ENCODE results near the gene CENPI. TPM values are rescaled to one million over a fixed set of nuclear protein-coding genes. Genes with fewer than 3 reads are reported as not detected.

CENPI gene
- polyA plus RNA-seq, result 2.4 to 10.5 TPM (median 5.7 TPM) in 3 replicates
- polyA plus RNA-seq (2011; ENCODE audit: low read depth), result 0.11 TPM
- polyA plus RNA-seq (2011; cell fraction: cytosol; rRNA removed), result 1.8 and 3.2 TPM in 2 replicates
- 3.4 and 3.7 TPM in 2 replicates for polyA plus RNA-seq (2011; cell fraction: nucleus; rRNA removed)
- 0.23 and 8.0 TPM in 2 replicates for polyA plus RNA-seq (2012; ENCODE audit: low replicate concordance)
- polyA minus RNA-seq, result 3.9 to 18.1 TPM (median 4.2 TPM) in 3 replicates
- polyA minus RNA-seq (2011; cell fraction: cytosol; rRNA and poly(A)+ RNA removed), result 1.2 TPM
- 5.5 and 8.7 TPM in 2 replicates for polyA minus RNA-seq (2011; cell fraction: nucleus; rRNA and poly(A)+ RNA removed)

GRCh38 chrX:101097546-101098453 is at the start of gene CENPI:
Gene CENPI (plus strand): TSS chrX:101098204. CDS start chrX:101101071, 2,867 bp downstream.
- Histone ChIP-seq H2AFZ (ENCODE audit: control insufficient read depth, low read length) (peak within 1 kb of the TSS; percentile 74), H3K9ac (ENCODE audit: control insufficient read depth, extremely low read depth, insufficient read depth, low read length) (peak within 1 kb of the TSS; percentile 63), H3K36me3 (ENCODE audit: control insufficient read depth in 2 of 2, extremely low read depth in 1 of 2, insufficient read depth in 2 of 2, low read length in 2 of 2) (no peaks in the 10 kb centered on the region), H3K9me3 (ENCODE audit: control insufficient read depth, low read depth, low read length) (no peaks in the 10 kb centered on the region), H3K4me2 (ENCODE audit: control insufficient read depth, extremely low read depth, insufficient read depth, low read depth, low read length) (peak within 1 kb of the TSS; percentile 68), H3K4me3 (ENCODE audit: control insufficient read depth in 2 of 3, extremely low read depth in 1 of 3, insufficient read depth in 2 of 3, low read depth in 1 of 3, low read length in 3 of 3) (peak within 1 kb of the TSS; percentile 44 to 77 (median 61)), H4K20me1 (ENCODE audit: control insufficient read depth, extremely low read depth, insufficient read depth, low read length) (no peaks in the 10 kb centered on the region), H3K27ac (ENCODE audit: control insufficient read depth, insufficient read depth, low read length) (peak within 1 kb of the TSS; percentile 8), H3K27me3 (ENCODE audit: control insufficient read depth, extremely low read depth, insufficient read depth, low read length) (no peaks in the 10 kb centered on the region), H3K9me1 (ENCODE audit: control insufficient read depth, extremely low read depth, insufficient read depth, low read length) (no peaks in the 10 kb centered on the region), H3K4me1 (ENCODE audit: control insufficient read depth, extremely low read depth, insufficient read depth, low read length) (peaks cover 2% of the 10 kb centered on the region), H3K79me2 (ENCODE audit: control insufficient read depth, insufficient read depth, low read length) (peaks cover 18% of the 10 kb centered on the region)
- DNase-seq (ENCODE audit: low read depth, low spot score) (peak; percentile 52), FAIRE-seq (peak; percentile 65)
- TF ChIP-seq EZH2 (IDR thresholded peaks at IDR 0.05; ENCODE audit: low read length), result no peak
- TF ChIP-seq CTCF (optimal IDR thresholded peaks at IDR 0.05 in 1 of 3, IDR thresholded peaks at IDR 0.05 in 1 of 3, conservative IDR thresholded peaks at IDR 0.05 in 1 of 3; ENCODE audit: extremely low read depth in 1 of 3, insufficient read depth in 2 of 3, low read length in 3 of 3), result no peak
- dilution Hi-C loops (cut with MboI; ENCODE audit: extremely low pct_ligation_motif_present, low sequenced_read_pairs), result no loop called here

- Histone ChIP-seq H4K20me1 (ENCODE audit: control insufficient read depth, extremely low read depth, insufficient read depth, low read length) (no peaks in the 10 kb centered on the region), H3K27ac (ENCODE audit: control insufficient read depth, insufficient read depth, low read length) (peak overlapping the region; percentile 61), H3K9me3 (ENCODE audit: control insufficient read depth, low read depth, low read length) (no peaks in the 10 kb centered on the region), H2AFZ (ENCODE audit: control insufficient read depth, low read length) (peak overlapping the region; percentile 88), H3K4me1 (ENCODE audit: control insufficient read depth, extremely low read depth, insufficient read depth, low read length) (no peaks in the 10 kb centered on the region), H3K9me1 (ENCODE audit: control insufficient read depth, extremely low read depth, insufficient read depth, low read length) (no peaks in the 10 kb centered on the region), H3K4me3 (ENCODE audit: control insufficient read depth in 2 of 3, extremely low read depth in 1 of 3, insufficient read depth in 2 of 3, low read depth in 1 of 3, low read length in 3 of 3) (peak overlapping the region; percentile 53 to 82 (median 74)), H3K36me3 (ENCODE audit: control insufficient read depth in 2 of 2, extremely low read depth in 1 of 2, insufficient read depth in 2 of 2, low read length in 2 of 2) (no peaks in the 10 kb centered on the region), H3K4me2 (ENCODE audit: control insufficient read depth, extremely low read depth, insufficient read depth, low read depth, low read length) (peak overlapping the region; percentile 87), H3K9ac (ENCODE audit: control insufficient read depth, extremely low read depth, insufficient read depth, low read length) (peak overlapping the region; percentile 78), H3K79me2 (ENCODE audit: control insufficient read depth, insufficient read depth, low read length) (peaks cover 6% of the 10 kb centered on the region), H3K27me3 (ENCODE audit: control insufficient read depth, extremely low read depth, insufficient read depth, low read length) (no peaks in the 10 kb centered on the region)
- FAIRE-seq (no peak), DNase-seq (ENCODE audit: low read depth, low spot score) (no peak)
- TF ChIP-seq CTCF (optimal IDR thresholded peaks at IDR 0.05 in 1 of 3, IDR thresholded peaks at IDR 0.05 in 1 of 3, conservative IDR thresholded peaks at IDR 0.05 in 1 of 3; ENCODE audit: extremely low read depth in 1 of 3, insufficient read depth in 2 of 3, low read length in 3 of 3) (no peak), EZH2 (IDR thresholded peaks at IDR 0.05; ENCODE audit: low read length) (no peak)
- dilution Hi-C loops (cut with MboI; ENCODE audit: extremely low pct_ligation_motif_present, low sequenced_read_pairs), result no loop called here
These were observed 46.9 kb upstream of the CENPI start for GRCh38 chrX:101051153-101051548.

All from keratinocyte (primary cell).